ENCODE data around the gene SPPL2B. TPM values are rescaled to one million over a fixed set of nuclear protein-coding genes. Genes with fewer than 3 reads are reported as not detected.

Gene SPPL2B
- total RNA-seq, 1 donor from 2014 or later: 20.7 TPM

DNA sequence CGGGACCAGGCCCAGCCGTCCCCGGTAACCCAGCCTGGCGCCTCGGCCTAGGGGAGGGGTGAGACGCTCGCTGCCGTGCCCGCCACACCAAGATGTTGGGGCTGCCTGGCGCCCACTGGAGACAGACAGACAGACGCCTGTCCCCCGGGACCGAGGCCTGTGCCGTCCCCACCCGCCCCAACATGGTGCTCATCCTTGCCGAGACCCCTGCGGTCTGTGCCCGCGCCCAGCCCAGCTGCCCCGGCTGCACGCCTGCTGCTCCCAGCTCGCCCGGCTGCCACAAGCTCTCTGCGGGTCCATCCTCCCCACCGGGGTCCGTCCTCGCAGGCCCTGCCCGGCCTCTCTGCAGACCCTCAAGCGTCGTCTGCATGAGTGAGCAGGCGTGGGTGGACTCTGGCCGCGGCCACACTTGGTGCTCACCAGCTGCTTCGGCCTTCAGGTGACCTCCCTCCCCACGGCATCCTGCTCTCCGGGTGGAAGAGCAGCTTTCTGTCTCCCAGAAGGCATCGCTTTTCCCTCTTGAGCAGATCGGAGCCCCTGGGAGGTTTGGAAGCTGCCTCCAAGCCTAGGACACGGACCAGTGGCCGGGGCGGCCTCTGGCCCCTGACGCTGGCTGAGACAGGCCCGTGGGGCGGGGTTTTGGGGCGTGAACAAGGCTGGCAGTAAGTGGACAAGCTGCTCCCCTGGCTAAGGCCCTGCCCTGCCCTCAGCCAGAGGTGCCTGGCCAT lies 24.8 kb downstream of the SPPL2B start:
- H3K36me3 ChIP-seq: no peaks in the 10 kb centered on the region
- Mint-ChIP-seq H3K27ac (no peak overlapping the region), H3K36me3 (no peaks in the 10 kb centered on the region), H3K4me3 (no peak overlapping the region), H3K4me1 (no peaks in the 10 kb centered on the region), H3K9me3 (no peaks in the 10 kb centered on the region), H3K27me3 (ENCODE audit: insufficient read depth, low read depth) (peaks cover 5% of the 10 kb centered on the region)
- peaks cover 4% of the 10 kb centered on the region for H3K27me3 ChIP-seq
- H3K4me3 ChIP-seq: no peak overlapping the region
- TF ChIP-seq EZH2 (IDR thresholded peaks at IDR 0.05) (no peak), EZH2phosphoT487 (IDR thresholded peaks at IDR 0.05) (no peak)
- TF ChIP-seq, protein P1, sequence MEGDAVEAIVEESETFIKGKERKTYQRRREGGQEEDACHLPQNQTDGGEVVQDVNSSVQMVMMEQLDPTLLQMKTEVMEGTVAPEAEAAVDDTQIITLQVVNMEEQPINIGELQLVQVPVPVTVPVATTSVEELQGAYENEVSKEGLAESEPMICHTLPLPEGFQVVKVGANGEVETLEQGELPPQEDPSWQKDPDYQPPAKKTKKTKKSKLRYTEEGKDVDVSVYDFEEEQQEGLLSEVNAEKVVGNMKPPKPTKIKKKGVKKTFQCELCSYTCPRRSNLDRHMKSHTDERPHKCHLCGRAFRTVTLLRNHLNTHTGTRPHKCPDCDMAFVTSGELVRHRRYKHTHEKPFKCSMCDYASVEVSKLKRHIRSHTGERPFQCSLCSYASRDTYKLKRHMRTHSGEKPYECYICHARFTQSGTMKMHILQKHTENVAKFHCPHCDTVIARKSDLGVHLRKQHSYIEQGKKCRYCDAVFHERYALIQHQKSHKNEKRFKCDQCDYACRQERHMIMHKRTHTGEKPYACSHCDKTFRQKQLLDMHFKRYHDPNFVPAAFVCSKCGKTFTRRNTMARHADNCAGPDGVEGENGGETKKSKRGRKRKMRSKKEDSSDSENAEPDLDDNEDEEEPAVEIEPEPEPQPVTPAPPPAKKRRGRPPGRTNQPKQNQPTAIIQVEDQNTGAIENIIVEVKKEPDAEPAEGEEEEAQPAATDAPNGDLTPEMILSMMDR (IDR thresholded peaks at IDR 0.05): no peak
- H3K9ac ChIP-seq: no peak overlapping the region
- H3K4me1 ChIP-seq: no peaks in the 10 kb centered on the region
- no peak overlapping the region for H3K4me2 ChIP-seq
- H2AFZ ChIP-seq (replicated peaks): no peak overlapping the region
- DNase-seq (ENCODE audit: low spot score): no peak
- peaks cover 10% of the 10 kb centered on the region for H3F3A ChIP-seq (ENCODE audit: low read depth)
- no peaks in the 10 kb centered on the region for H3K79me2 ChIP-seq (ENCODE audit: low read depth)
- H3K27ac ChIP-seq: no peak overlapping the region
- no peaks in the 10 kb centered on the region for H3K9me3 ChIP-seq (ENCODE audit: low read depth)
- no peaks in the 10 kb centered on the region for H4K20me1 ChIP-seq (ENCODE audit: low read depth)

DNA sequence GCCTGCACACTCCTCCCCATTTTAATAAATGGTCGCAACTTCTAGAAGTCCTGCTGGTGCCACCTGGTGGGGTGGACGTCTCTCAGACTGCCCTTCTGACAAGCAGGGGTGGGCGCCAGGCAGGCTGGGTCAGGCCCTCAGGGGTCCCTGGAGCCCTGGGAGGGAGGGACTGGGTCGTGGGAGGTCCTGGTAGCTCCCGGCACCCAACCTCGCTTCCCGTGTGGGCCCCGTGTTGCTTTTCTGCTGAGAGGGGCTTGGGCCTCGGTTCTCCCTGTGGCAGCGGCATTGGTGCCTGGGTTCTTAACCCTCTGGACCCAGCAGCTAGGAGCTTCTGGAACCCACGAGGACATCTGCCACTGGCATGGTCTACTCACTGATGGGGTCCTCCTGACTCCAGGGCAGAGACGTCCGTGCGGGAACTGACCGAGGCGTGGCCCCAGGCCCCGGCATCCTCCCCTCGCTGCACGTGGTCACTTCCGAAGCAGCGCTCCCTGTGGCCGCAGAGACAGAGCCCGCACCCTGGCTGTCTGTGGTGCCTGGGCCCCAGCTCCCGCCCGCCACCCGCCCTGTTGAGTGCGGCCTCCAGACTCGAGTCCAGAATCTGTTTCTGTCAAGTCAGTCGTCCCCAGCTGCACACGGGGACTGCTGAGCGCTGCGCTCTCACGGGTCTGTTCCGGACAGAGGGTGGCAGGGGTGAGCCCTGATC lies 25.6 kb downstream of the SPPL2B start:
- no peak overlapping the region for H3K27ac Mint-ChIP-seq
- peaks cover 10% of the 10 kb centered on the region for H3K27me3 Mint-ChIP-seq (ENCODE audit: insufficient read depth, low read depth)
- no peaks in the 10 kb centered on the region for H3K79me2 ChIP-seq (ENCODE audit: low read depth)
- no peak overlapping the region for H3K4me3 ChIP-seq
- no peaks in the 10 kb centered on the region for H3K4me1 Mint-ChIP-seq
- peaks cover 10% of the 10 kb centered on the region for H3F3A ChIP-seq (ENCODE audit: low read depth)
- no peak overlapping the region for H3K4me3 Mint-ChIP-seq
- DNase-seq (ENCODE audit: low spot score): no peak
- no peak overlapping the region for H3K27ac ChIP-seq
- no peak overlapping the region for H3K4me2 ChIP-seq
- H3K9me3 ChIP-seq (ENCODE audit: low read depth): no peaks in the 10 kb centered on the region
- H3K9me3 Mint-ChIP-seq: no peaks in the 10 kb centered on the region
- TF ChIP-seq, protein P1 (IDR thresholded peaks at IDR 0.05): no peak
- TF ChIP-seq EZH2 (IDR thresholded peaks at IDR 0.05) (no peak), EZH2phosphoT487 (IDR thresholded peaks at IDR 0.05) (no peak)
- no peaks in the 10 kb centered on the region for H3K36me3 ChIP-seq
- no peaks in the 10 kb centered on the region for H3K36me3 Mint-ChIP-seq
- H4K20me1 ChIP-seq (ENCODE audit: low read depth): no peaks in the 10 kb centered on the region
- no peak overlapping the region for H2AFZ ChIP-seq (replicated peaks)
- H3K4me1 ChIP-seq: no peaks in the 10 kb centered on the region
- no peak overlapping the region for H3K9ac ChIP-seq
- H3K27me3 ChIP-seq: peaks cover 11% of the 10 kb centered on the region

DNA sequence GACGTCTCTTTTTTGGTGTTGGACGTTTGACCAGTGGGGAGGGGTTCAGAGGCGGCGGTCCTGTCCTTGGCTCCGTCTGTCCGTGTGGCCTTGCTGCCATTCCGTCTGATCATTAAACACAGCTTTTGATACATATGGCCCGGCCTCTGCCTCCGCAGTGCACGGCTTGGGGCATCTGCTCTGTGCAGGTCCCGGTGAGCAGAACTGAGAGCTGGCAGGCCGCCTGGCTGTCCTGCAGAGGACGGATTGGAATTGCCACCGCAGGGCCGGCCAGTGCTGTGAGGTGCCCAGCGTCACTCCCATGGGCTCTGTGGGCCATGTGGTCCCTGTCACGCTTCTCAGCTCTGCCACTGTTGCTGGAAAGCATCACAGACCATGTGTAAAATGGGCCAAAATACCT lies 26.2 kb downstream of the SPPL2B start:
- Histone ChIP-seq H3K36me3 (no peaks in the 10 kb centered on the region), H2AFZ (replicated peaks) (no peak overlapping the region), H3K4me2 (no peak overlapping the region), H3K79me2 (ENCODE audit: low read depth) (no peaks in the 10 kb centered on the region), H3K9ac (no peak overlapping the region), H4K20me1 (ENCODE audit: low read depth) (no peaks in the 10 kb centered on the region), H3K27me3 (peaks cover 18% of the 10 kb centered on the region), H3K9me3 (ENCODE audit: low read depth) (no peaks in the 10 kb centered on the region), H3K4me1 (no peaks in the 10 kb centered on the region), H3F3A (ENCODE audit: low read depth) (peaks cover 10% of the 10 kb centered on the region), H3K4me3 (no peak overlapping the region), H3K27ac (no peak overlapping the region)
- TF ChIP-seq EZH2phosphoT487 (IDR thresholded peaks at IDR 0.05) (no peak), EZH2 (IDR thresholded peaks at IDR 0.05) (no peak)
- TF ChIP-seq, protein P1 (IDR thresholded peaks at IDR 0.05): no peak
- Mint-ChIP-seq H3K36me3 (no peaks in the 10 kb centered on the region), H3K27ac (no peak overlapping the region), H3K9me3 (no peaks in the 10 kb centered on the region), H3K4me1 (no peaks in the 10 kb centered on the region), H3K4me3 (no peak overlapping the region), H3K27me3 (ENCODE audit: insufficient read depth, low read depth) (peaks cover 13% of the 10 kb centered on the region)
- DNase-seq (ENCODE audit: low spot score): no peak
